ENCODE results near the gene KCNS3.

The KCNS3 gene

GRCh38 chr2:17892770-17893534 is 14.5 kb downstream of the KCNS3 start:
- Histone ChIP-seq H3K27me3 (ENCODE audit: insufficient read depth, poor library complexity, severe bottlenecking) (peaks cover 2% of the 10 kb centered on the region), H3K27ac (replicated peaks) (no peak overlapping the region), H3K4me3 (replicated peaks; ENCODE audit: insufficient read depth, low read length) (no peak overlapping the region)
- DNase-seq (ENCODE audit: low read depth in 1 of 2, low spot score in 1 of 2): no peak
- TF ChIP-seq REST (IDR thresholded peaks at IDR 0.05; ENCODE audit: insufficient replicate concordance, low read depth) (no peak), SPI1 (IDR thresholded peaks at IDR 0.05; ENCODE audit: borderline replicate concordance, low read depth) (no peak), CTCF (IDR thresholded peaks at IDR 0.05; ENCODE audit: insufficient read depth, low read length) (no peak), GABPA (IDR thresholded peaks at IDR 0.05; ENCODE audit: low read depth) (no peak)

GRCh38 chr2:17894005-17894404 is 15.5 kb downstream of the KCNS3 start:
- TF ChIP-seq SPI1 (IDR thresholded peaks at IDR 0.05; ENCODE audit: borderline replicate concordance, low read depth): no peak

GRCh38 chr2:17894556-17894955 is 16.1 kb downstream of the KCNS3 start:
- no peak for TF ChIP-seq SPI1 (IDR thresholded peaks at IDR 0.05; ENCODE audit: borderline replicate concordance, low read depth)
- TF ChIP-seq GABPA (IDR thresholded peaks at IDR 0.05; ENCODE audit: low read depth): no peak
- no peak for TF ChIP-seq REST (IDR thresholded peaks at IDR 0.05; ENCODE audit: insufficient replicate concordance, low read depth)
- no peak for TF ChIP-seq POLR2AphosphoS5 (IDR thresholded peaks at IDR 0.05; ENCODE audit: low read depth)
- TF ChIP-seq CTCF (IDR thresholded peaks at IDR 0.05; ENCODE audit: insufficient read depth, low read length): no peak
- H3K27me3 ChIP-seq (ENCODE audit: insufficient read depth, poor library complexity, severe bottlenecking): peaks cover 2% of the 10 kb centered on the region
- DNase-seq (ENCODE audit: low read depth in 1 of 2, low spot score in 1 of 2): no peak
- no peak overlapping the region for H3K27ac ChIP-seq (replicated peaks)
- H3K4me3 ChIP-seq (replicated peaks; ENCODE audit: insufficient read depth, low read length): no peak overlapping the region

More at GRCh38 chr2:17894005-17894404, 15.5 kb downstream of the KCNS3 start:
- no peak overlapping the region for H3K27ac ChIP-seq (replicated peaks)
- no peak overlapping the region for H3K4me3 ChIP-seq (replicated peaks; ENCODE audit: insufficient read depth, low read length)
- DNase-seq (ENCODE audit: low read depth in 1 of 2, low spot score in 1 of 2): no peak
- peaks cover 2% of the 10 kb centered on the region for H3K27me3 ChIP-seq (ENCODE audit: insufficient read depth, poor library complexity, severe bottlenecking)

GRCh38 chr2:17899871-17900270 is 21.4 kb downstream of the KCNS3 start:
- Histone ChIP-seq H3K27ac (replicated peaks) (no peak overlapping the region), H3K27me3 (ENCODE audit: insufficient read depth, poor library complexity, severe bottlenecking) (peaks cover 2% of the 10 kb centered on the region), H3K4me3 (replicated peaks; ENCODE audit: insufficient read depth, low read length) (no peak overlapping the region)
- no peak for DNase-seq (ENCODE audit: low read depth in 1 of 2, low spot score in 1 of 2)
- TF ChIP-seq SPI1 (IDR thresholded peaks at IDR 0.05; ENCODE audit: borderline replicate concordance, low read depth) (no peak), CTCF (IDR thresholded peaks at IDR 0.05; ENCODE audit: insufficient read depth, low read length) (no peak), REST (IDR thresholded peaks at IDR 0.05; ENCODE audit: insufficient replicate concordance, low read depth) (no peak), GABPA (IDR thresholded peaks at IDR 0.05; ENCODE audit: low read depth) (no peak), POLR2AphosphoS5 (IDR thresholded peaks at IDR 0.05; ENCODE audit: low read depth) (no peak)

Data from HL-60 (cell line).